ENCODE results near the gene TMPRSS11D. TPM values are rescaled to one million over a fixed set of nuclear protein-coding genes. Genes with fewer than 3 reads are reported as not detected.

Gene TMPRSS11D
- total RNA-seq, 1 donor from 2014 or later: not detected

DNA sequence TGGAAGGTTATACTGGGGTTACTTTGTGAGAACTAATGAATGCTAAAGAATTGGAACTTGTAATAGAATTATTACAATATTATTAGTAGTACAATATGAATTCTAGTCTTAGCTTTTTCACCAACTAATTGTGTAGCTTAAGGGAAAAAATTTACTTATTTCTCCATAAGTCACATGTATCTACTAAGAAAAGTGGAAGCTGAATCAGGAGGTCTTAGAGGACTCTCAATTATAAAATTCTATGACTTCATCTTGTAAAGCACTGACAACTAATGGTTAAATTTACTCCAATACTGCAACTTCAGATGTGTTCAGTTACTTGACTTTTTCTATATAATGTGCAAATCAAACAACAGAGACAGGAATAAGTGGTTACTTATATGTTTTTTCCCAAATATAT lies 899 bp upstream of the TMPRSS11D start:
- TF ChIP-seq, protein P1, sequence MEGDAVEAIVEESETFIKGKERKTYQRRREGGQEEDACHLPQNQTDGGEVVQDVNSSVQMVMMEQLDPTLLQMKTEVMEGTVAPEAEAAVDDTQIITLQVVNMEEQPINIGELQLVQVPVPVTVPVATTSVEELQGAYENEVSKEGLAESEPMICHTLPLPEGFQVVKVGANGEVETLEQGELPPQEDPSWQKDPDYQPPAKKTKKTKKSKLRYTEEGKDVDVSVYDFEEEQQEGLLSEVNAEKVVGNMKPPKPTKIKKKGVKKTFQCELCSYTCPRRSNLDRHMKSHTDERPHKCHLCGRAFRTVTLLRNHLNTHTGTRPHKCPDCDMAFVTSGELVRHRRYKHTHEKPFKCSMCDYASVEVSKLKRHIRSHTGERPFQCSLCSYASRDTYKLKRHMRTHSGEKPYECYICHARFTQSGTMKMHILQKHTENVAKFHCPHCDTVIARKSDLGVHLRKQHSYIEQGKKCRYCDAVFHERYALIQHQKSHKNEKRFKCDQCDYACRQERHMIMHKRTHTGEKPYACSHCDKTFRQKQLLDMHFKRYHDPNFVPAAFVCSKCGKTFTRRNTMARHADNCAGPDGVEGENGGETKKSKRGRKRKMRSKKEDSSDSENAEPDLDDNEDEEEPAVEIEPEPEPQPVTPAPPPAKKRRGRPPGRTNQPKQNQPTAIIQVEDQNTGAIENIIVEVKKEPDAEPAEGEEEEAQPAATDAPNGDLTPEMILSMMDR (IDR thresholded peaks at IDR 0.05; ENCODE audit: unreplicated experiment): no peak
- Mint-ChIP-seq H3K27me3 (no peaks in the 10 kb centered on the region), H3K4me3 (ENCODE audit: low read depth) (no peak overlapping the region), H3K36me3 (ENCODE audit: insufficient read depth) (no peaks in the 10 kb centered on the region), H3K27ac (no peak overlapping the region), H3K4me1 (ENCODE audit: low read depth) (no peaks in the 10 kb centered on the region), H3K9me3 (ENCODE audit: low read depth) (no peaks in the 10 kb centered on the region)
- no peak for DNase-seq (ENCODE audit: low spot score, unreplicated experiment)

DNA sequence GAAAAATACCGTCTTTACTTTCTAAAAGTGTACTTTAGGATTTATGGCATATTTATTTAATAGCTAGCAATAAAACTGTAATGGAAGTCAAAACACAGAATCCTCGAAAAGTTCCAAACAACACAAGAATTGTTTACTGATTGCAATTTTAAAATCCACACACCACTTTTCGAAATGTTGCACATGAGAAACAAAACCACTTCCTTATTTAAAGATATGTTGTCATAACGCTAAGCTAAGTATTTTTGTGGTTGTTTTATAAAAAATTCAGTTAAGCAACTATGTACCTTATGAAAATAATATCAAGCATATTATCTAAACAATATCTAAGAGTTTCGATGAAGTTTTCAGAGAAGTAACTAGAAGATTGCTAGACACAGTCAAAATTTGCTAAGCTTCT lies 344 bp downstream of the TMPRSS11D start:
- H3K9me3 Mint-ChIP-seq (ENCODE audit: low read depth): peaks cover 3% of the 10 kb centered on the region
- H3K4me3 Mint-ChIP-seq (ENCODE audit: low read depth): no peak overlapping the region
- TF ChIP-seq, protein P1 (IDR thresholded peaks at IDR 0.05; ENCODE audit: unreplicated experiment): no peak
- DNase-seq (ENCODE audit: low spot score, unreplicated experiment): no peak
- no peak overlapping the region for H3K27ac Mint-ChIP-seq
- no peaks in the 10 kb centered on the region for H3K4me1 Mint-ChIP-seq (ENCODE audit: low read depth)
- no peaks in the 10 kb centered on the region for H3K27me3 Mint-ChIP-seq
- no peaks in the 10 kb centered on the region for H3K36me3 Mint-ChIP-seq (ENCODE audit: insufficient read depth)

DNA sequence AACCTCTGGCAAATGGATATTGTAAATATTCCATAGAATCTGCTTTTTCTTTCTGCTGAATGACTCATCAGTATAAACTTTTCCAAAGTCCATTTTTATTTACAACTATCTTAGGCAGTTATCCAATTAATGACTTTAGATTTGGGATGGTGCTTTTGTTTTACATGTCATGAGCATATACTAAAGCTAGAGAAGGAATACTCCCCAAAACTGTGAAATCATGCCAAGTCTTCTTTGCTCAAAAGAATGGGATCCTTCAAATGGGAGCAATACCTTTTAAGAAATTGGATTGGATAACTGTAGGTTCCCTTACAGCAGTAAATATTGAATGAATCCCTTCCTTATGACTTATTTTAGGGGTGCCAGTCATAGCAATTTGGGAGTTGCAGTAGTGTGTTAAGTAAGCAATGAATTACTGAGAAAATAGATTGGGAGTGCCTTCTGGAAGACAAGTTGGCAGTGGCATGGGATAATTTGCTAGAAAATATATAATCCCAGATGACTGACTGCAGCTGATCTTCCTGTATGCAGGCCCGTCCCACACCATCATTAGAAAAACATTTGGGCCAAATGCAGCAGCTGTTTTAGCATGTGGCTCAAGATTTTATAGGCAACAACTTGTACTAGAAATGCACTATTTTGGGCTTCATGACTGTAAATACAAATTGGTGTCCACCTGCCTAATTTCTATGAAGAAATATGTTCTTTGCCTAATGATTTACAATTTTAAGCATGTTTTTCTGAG lies 2.8 kb downstream of the TMPRSS11D start:
- TF ChIP-seq, protein P1 (IDR thresholded peaks at IDR 0.05; ENCODE audit: unreplicated experiment): no peak
- Mint-ChIP-seq H3K36me3 (ENCODE audit: insufficient read depth) (no peaks in the 10 kb centered on the region), H3K9me3 (ENCODE audit: low read depth) (peaks cover 3% of the 10 kb centered on the region), H3K27ac (no peak overlapping the region), H3K27me3 (no peaks in the 10 kb centered on the region), H3K4me1 (ENCODE audit: low read depth) (no peaks in the 10 kb centered on the region), H3K4me3 (ENCODE audit: low read depth) (no peak overlapping the region)
- no peak for DNase-seq (ENCODE audit: low spot score, unreplicated experiment)

DNA sequence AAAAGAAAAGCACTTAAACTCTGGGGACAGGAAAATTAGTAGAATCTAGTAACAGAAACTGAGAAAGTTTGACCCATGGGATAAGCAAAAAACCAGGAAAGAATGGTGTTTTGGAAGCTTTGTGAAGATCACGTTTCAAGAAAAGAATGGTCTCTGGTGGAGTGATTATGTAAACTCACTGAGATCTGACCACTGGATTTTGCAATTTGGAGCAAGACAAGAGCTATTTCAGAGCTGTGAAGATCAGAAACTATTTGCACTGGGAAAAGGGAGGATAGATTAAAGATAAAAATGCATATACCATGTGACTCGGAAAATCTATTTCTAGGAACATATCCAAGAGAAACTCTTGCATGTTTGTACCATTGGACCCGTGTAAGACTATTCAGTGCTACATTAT lies 4.3 kb downstream of the TMPRSS11D start:
- no peaks in the 10 kb centered on the region for H3K4me1 Mint-ChIP-seq (ENCODE audit: low read depth)
- no peak overlapping the region for H3K27ac Mint-ChIP-seq
- no peaks in the 10 kb centered on the region for H3K36me3 Mint-ChIP-seq (ENCODE audit: insufficient read depth)

DNA sequence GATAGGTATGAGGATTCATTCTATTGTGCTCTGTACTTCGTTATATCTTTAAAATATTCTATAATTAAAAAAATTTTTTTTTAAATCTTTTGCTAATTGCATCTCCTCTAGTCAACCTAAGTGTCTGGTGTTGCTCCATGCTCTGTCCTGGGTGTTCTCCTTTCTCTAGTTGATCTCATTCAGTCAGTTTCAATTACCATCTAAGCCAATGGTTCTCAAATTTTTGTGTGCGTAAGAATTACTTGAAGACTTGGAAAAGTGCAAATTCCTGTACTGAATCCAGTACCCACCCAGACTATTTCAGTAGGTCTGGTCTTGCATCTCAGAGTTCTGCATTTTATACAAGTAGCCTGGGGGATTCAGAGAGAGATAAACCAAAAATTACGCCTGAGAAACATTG lies 6.7 kb downstream of the TMPRSS11D start:
- no peak overlapping the region for H3K4me3 Mint-ChIP-seq (ENCODE audit: low read depth)
- H3K27ac Mint-ChIP-seq: no peak overlapping the region
- H3K27me3 Mint-ChIP-seq: no peaks in the 10 kb centered on the region
- H3K36me3 Mint-ChIP-seq (ENCODE audit: insufficient read depth): no peaks in the 10 kb centered on the region
- no peak for DNase-seq (ENCODE audit: low spot score, unreplicated experiment)
- peaks cover 3% of the 10 kb centered on the region for H3K9me3 Mint-ChIP-seq (ENCODE audit: low read depth)
- no peaks in the 10 kb centered on the region for H3K4me1 Mint-ChIP-seq (ENCODE audit: low read depth)
- TF ChIP-seq, protein P1 (IDR thresholded peaks at IDR 0.05; ENCODE audit: unreplicated experiment): no peak

More for the DNA sequence above, 4.3 kb downstream of the TMPRSS11D start:
- no peak for DNase-seq (ENCODE audit: low spot score, unreplicated experiment)
- H3K9me3 Mint-ChIP-seq (ENCODE audit: low read depth): peaks cover 3% of the 10 kb centered on the region
- no peak overlapping the region for H3K4me3 Mint-ChIP-seq (ENCODE audit: low read depth)
- TF ChIP-seq, protein P1 (IDR thresholded peaks at IDR 0.05; ENCODE audit: unreplicated experiment): no peak
- H3K27me3 Mint-ChIP-seq: no peaks in the 10 kb centered on the region
